Activated CD8-positive, alpha-beta memory T cell treated with anti-CD3 and anti-CD28 coated beads, Interleukin-2, amount 10 ng/mL, durations not matched to agents 7 days and 5 days (primary cell): ENCODE measurements around the gene SLC35B2. TPM values are rescaled to one million over a fixed set of nuclear protein-coding genes. Genes with fewer than 3 reads are reported as not detected.

Experiments used
- ATAC-seq: fragments of 150-1000 bp; cut with Tn5 transposase; one replicate; pipeline ENCODE4 v1.10.0; 2021; ENCODE audit warnings: moderate library complexity
- CTCF ChIA-PET: fragments of 350-600 bp; sonication (Branson Sonifier 250); formaldehyde crosslinking; loops from one replicate; lab custom pipeline; 2021; ENCODE audit warnings: antibody characterized with exemption; lab: Charles Lee
- DNase-seq: peaks from one replicate; pipeline ENCODE4 v3.0.0-alpha.2; 2020
- H3K27ac Mint-ChIP-seq: one replicate; pipeline ENCODE4 v1.8.0; 2021; ENCODE audit warnings: mild to moderate bottlenecking, mixed read lengths
- H3K27me3 Mint-ChIP-seq: one replicate; pipeline ENCODE4 v1.8.0; 2021; ENCODE audit warnings: mixed read lengths
- H3K36me3 Mint-ChIP-seq: one replicate; pipeline ENCODE4 v1.8.0; 2021; ENCODE audit warnings: mild to moderate bottlenecking, mixed read lengths
- H3K4me1 Mint-ChIP-seq: one replicate; pipeline ENCODE4 v1.8.0; 2021; ENCODE audit warnings: mixed read lengths
- H3K4me3 Mint-ChIP-seq: one replicate; pipeline ENCODE4 v1.8.0; 2021; ENCODE audit warnings: mild to moderate bottlenecking, moderate library complexity, mixed read lengths
- H3K9me3 Mint-ChIP-seq: one replicate; pipeline ENCODE4 v1.8.0; 2022; ENCODE audit warnings: low read depth, mixed read lengths
- total RNA-seq, 2 experiments: library from RNA; stranded (reverse); gene quantifications; one replicate each; pipeline ENCODE4 v1.2.3, GENCODE V29; 2021

SLC35B2 gene
- total RNA-seq, 2 experiments from 2014 or later, result 28.0 to 39.6 TPM

- H3K4me3 Mint-ChIP-seq, result peak overlapping the region; percentile 77
- H3K27me3 Mint-ChIP-seq, result no peaks in the 10 kb centered on the region
- peaks cover 34% of the 10 kb centered on the region for H3K4me1 Mint-ChIP-seq
- DNase-seq, result no peak
- ATAC-seq, result peak; percentile 5
- H3K36me3 Mint-ChIP-seq, result no peaks in the 10 kb centered on the region
- H3K27ac Mint-ChIP-seq, result peak overlapping the region; percentile 71
- no peaks in the 10 kb centered on the region for H3K9me3 Mint-ChIP-seq
- CTCF ChIA-PET, result interaction anchor here (0.7 to 6.8 kb wide), 12 partner anchors 10 to 128 kb away, joined by 3 to 88 read pairs (median 4); partner anchors contain the start of genes HSP90AB1 and SLC35B2
Measured at GRCh38 chr6:44224029-44224964, 33.0 kb downstream of the SLC35B2 start.

GRCh38 chr6:44223319-44224028, 33.9 kb downstream of the SLC35B2 start, which contains the start of gene SLC29A1:
Gene SLC29A1 (plus strand): TSS chr6:44223595. CDS start chr6:44227314, 3,719 bp downstream.
- peaks cover 2% of the 10 kb centered on the region for H3K27me3 Mint-ChIP-seq
- no peaks in the 10 kb centered on the region for H3K36me3 Mint-ChIP-seq
- DNase-seq, result peak; percentile 88
- peak within 1 kb of the TSS; percentile 71 for H3K27ac Mint-ChIP-seq
- H3K4me3 Mint-ChIP-seq, result peak within 1 kb of the TSS; percentile 77
- H3K9me3 Mint-ChIP-seq, result no peaks in the 10 kb centered on the region
- ATAC-seq, result peak; percentile 84
- CTCF ChIA-PET, result interaction anchor here (0.9 to 6.8 kb wide), 8 partner anchors 10 to 126 kb away, joined by 3 to 88 read pairs (median 4); partner anchors contain the start of genes HSP90AB1 and SLC35B2
- H3K4me1 Mint-ChIP-seq, result peaks cover 37% of the 10 kb centered on the region

GRCh38 chr6:44222486-44223318, 34.6 kb downstream of the SLC35B2 start:
- Mint-ChIP-seq H3K27me3 (peaks cover 7% of the 10 kb centered on the region), H3K9me3 (no peaks in the 10 kb centered on the region), H3K4me3 (peak overlapping the region; percentile 77), H3K4me1 (peaks cover 37% of the 10 kb centered on the region), H3K36me3 (no peaks in the 10 kb centered on the region), H3K27ac (peak overlapping the region; percentile 56)
- ATAC-seq, result no peak
- CTCF ChIA-PET, result interaction anchor here (0.9 to 6.8 kb wide), 8 partner anchors 9 to 124 kb away, joined by 3 to 88 read pairs (median 4); partner anchors contain the start of genes HSP90AB1 and SLC35B2
- DNase-seq, result no peak

- Mint-ChIP-seq H3K27me3 (peaks cover 11% of the 10 kb centered on the region), H3K27ac (no peak overlapping the region), H3K36me3 (no peaks in the 10 kb centered on the region), H3K9me3 (no peaks in the 10 kb centered on the region), H3K4me3 (no peak overlapping the region), H3K4me1 (peaks cover 37% of the 10 kb centered on the region)
- CTCF ChIA-PET, result interaction anchor here (0.6 to 6.8 kb wide), 9 partner anchors 9 to 123 kb away, joined by 3 to 88 read pairs (median 4); partner anchors contain the start of genes HSP90AB1 and TMEM151B
- DNase-seq, result no peak
- ATAC-seq, result no peak
Measured at GRCh38 chr6:44221961-44222335, 35.4 kb downstream of the SLC35B2 start.

GRCh38 chr6:44221291-44221960, 35.9 kb downstream of the SLC35B2 start:
- peaks cover 37% of the 10 kb centered on the region for H3K4me1 Mint-ChIP-seq
- CTCF ChIA-PET, result interaction anchor here (0.6 to 6.8 kb wide), 17 partner anchors 9 to 123 kb away, joined by 3 to 88 read pairs (median 3); partner anchors contain the start of genes HSP90AB1 and TMEM151B
- no peaks in the 10 kb centered on the region for H3K36me3 Mint-ChIP-seq
- H3K27ac Mint-ChIP-seq, result peak overlapping the region; percentile 3
- H3K27me3 Mint-ChIP-seq, result peaks cover 11% of the 10 kb centered on the region
- peak; percentile 64 for ATAC-seq
- no peaks in the 10 kb centered on the region for H3K9me3 Mint-ChIP-seq
- DNase-seq, result peak; percentile 85
- H3K4me3 Mint-ChIP-seq, result no peak overlapping the region

GRCh38 chr6:44220913-44221290, 36.4 kb downstream of the SLC35B2 start:
- Mint-ChIP-seq H3K27ac (peak overlapping the region; percentile 3), H3K36me3 (no peaks in the 10 kb centered on the region), H3K4me1 (peaks cover 36% of the 10 kb centered on the region), H3K4me3 (no peak overlapping the region), H3K9me3 (no peaks in the 10 kb centered on the region), H3K27me3 (peaks cover 11% of the 10 kb centered on the region)
- DNase-seq (no peak), ATAC-seq (no peak)
- CTCF ChIA-PET, result interaction anchor here (0.6 to 6.8 kb wide), 14 partner anchors 8 to 82 kb away, joined by 3 to 88 read pairs (median 4); partner anchors contain the start of gene HSP90AB1

GRCh38 chr6:44219815-44220784, 37.2 kb downstream of the SLC35B2 start:
- ATAC-seq, result no peak
- no peaks in the 10 kb centered on the region for H3K9me3 Mint-ChIP-seq
- CTCF ChIA-PET, result interaction anchor here (1.1 to 6.8 kb wide), 6 partner anchors 8 to 39 kb away, joined by 3 to 88 read pairs (median 5); partner anchors contain the start of gene SLC35B2
- peaks cover 31% of the 10 kb centered on the region for H3K4me1 Mint-ChIP-seq
- no peak overlapping the region for H3K27ac Mint-ChIP-seq
- no peak overlapping the region for H3K4me3 Mint-ChIP-seq
- DNase-seq, result no peak
- peaks cover 11% of the 10 kb centered on the region for H3K27me3 Mint-ChIP-seq
- no peaks in the 10 kb centered on the region for H3K36me3 Mint-ChIP-seq

GRCh38 chr6:44219053-44219814, 38.1 kb downstream of the SLC35B2 start:
- H3K4me3 Mint-ChIP-seq, result no peak overlapping the region
- no peaks in the 10 kb centered on the region for H3K9me3 Mint-ChIP-seq
- no peak overlapping the region for H3K27ac Mint-ChIP-seq
- peaks cover 23% of the 10 kb centered on the region for H3K4me1 Mint-ChIP-seq
- DNase-seq (no peak), ATAC-seq (no peak)
- CTCF ChIA-PET, result interaction anchor here (1.1 to 1.8 kb wide), 4 partner anchors 15 to 38 kb away, joined by 3 to 6 read pairs (median 5); partner anchors contain the start of gene SLC35B2
- no peaks in the 10 kb centered on the region for H3K36me3 Mint-ChIP-seq
- peaks cover 12% of the 10 kb centered on the region for H3K27me3 Mint-ChIP-seq

GRCh38 chr6:44217332-44218143, 39.8 kb downstream of the SLC35B2 start:
- peaks cover 15% of the 10 kb centered on the region for H3K27me3 Mint-ChIP-seq
- no peak for DNase-seq
- H3K4me3 Mint-ChIP-seq, result no peak overlapping the region
- CTCF ChIA-PET, result interaction anchor here (1.8 kb wide), 1 partner anchor 17 kb away, joined by 5 read pairs; no protein-coding TSS in a partner anchor
- H3K27ac Mint-ChIP-seq, result no peak overlapping the region
- ATAC-seq, result no peak
- H3K9me3 Mint-ChIP-seq, result no peaks in the 10 kb centered on the region
- H3K36me3 Mint-ChIP-seq, result no peaks in the 10 kb centered on the region
- H3K4me1 Mint-ChIP-seq, result peaks cover 13% of the 10 kb centered on the region
